ENCODE measurements around the gene ANKRD16. TPM values are rescaled to one million over a fixed set of nuclear protein-coding genes. Genes with fewer than 3 reads are reported as not detected.
A peak's percentile ranks its signal among the peaks of the same experiment; 100 is the strongest.

Gene ANKRD16
- total RNA-seq: 4.6 TPM
- long read RNA-seq, transcript ANKRD16-202 (7 exons, 1,646 nt): major isoform, 6 of 11 reads
- long read RNA-seq, partial matches to known transcripts: 0 of 11 reads
- long read RNA-seq, other reads (novel, unspliced or antisense): 5 of 11 reads

- peaks cover 25% of the 10 kb centered on the region for H3K36me3 ChIP-seq
- peak within 1 kb of the TSS; percentile 81 for H3K27ac ChIP-seq
- ATAC-seq (peak; percentile 97), DNase-seq (peak; percentile 99)
- peaks cover 36% of the 10 kb centered on the region for H3K4me1 ChIP-seq
- no peaks in the 10 kb centered on the region for H3K9me3 ChIP-seq
- intact Hi-C loops (cut with DNase I): no loop called here
- H3K4me3 ChIP-seq: peak within 1 kb of the TSS; percentile 97
- TF ChIP-seq CTCF (IDR thresholded peaks at IDR 0.05): no peak
- no peaks in the 10 kb centered on the region for H3K27me3 ChIP-seq
Observed at GRCh38 chr10:5889624-5890451, at the start of gene ANKRD16, which contains the start of gene FBH1. Gene ANKRD16 (minus strand): TSS chr10:5889893. CDS start chr10:5889354, 539 bp downstream. Gene FBH1 (plus strand): TSS chr10:5890243. CDS start chr10:5890346, 103 bp downstream.

- Histone ChIP-seq H3K4me3 (no peak overlapping the region), H3K9me3 (no peaks in the 10 kb centered on the region), H3K27me3 (no peaks in the 10 kb centered on the region), H3K27ac (no peak overlapping the region), H3K4me1 (peaks cover 15% of the 10 kb centered on the region), H3K36me3 (peaks cover 49% of the 10 kb centered on the region)
- intact Hi-C loops (cut with DNase I): no loop called here
- DNase-seq (no peak), ATAC-seq (no peak)
- TF ChIP-seq CTCF (IDR thresholded peaks at IDR 0.05): no peak
Observed at GRCh38 chr10:5938291-5938690, 48.6 kb upstream of the ANKRD16 start.

- intact Hi-C loops (cut with DNase I): no loop called here
- no peak for TF ChIP-seq CTCF (IDR thresholded peaks at IDR 0.05)
- Histone ChIP-seq H3K4me1 (peaks cover 6% of the 10 kb centered on the region), H3K27me3 (no peaks in the 10 kb centered on the region), H3K36me3 (peaks cover 61% of the 10 kb centered on the region), H3K4me3 (no peak overlapping the region), H3K9me3 (no peaks in the 10 kb centered on the region), H3K27ac (no peak overlapping the region)
- no peak for DNase-seq
- ATAC-seq: no peak
Observed at GRCh38 chr10:5937016-5937415, 47.3 kb upstream of the ANKRD16 start.

- Histone ChIP-seq H3K9me3 (no peaks in the 10 kb centered on the region), H3K4me3 (no peak overlapping the region), H3K27ac (no peak overlapping the region), H3K36me3 (peaks cover 72% of the 10 kb centered on the region), H3K4me1 (no peaks in the 10 kb centered on the region), H3K27me3 (no peaks in the 10 kb centered on the region)
- ATAC-seq: no peak
- no peak for TF ChIP-seq CTCF (IDR thresholded peaks at IDR 0.05)
- no peak for DNase-seq
- intact Hi-C loops (cut with DNase I): no loop called here
Observed at GRCh38 chr10:5935628-5936027, 45.9 kb upstream of the ANKRD16 start.

GRCh38 chr10:5933909-5934546 is 44.3 kb upstream of the ANKRD16 start:
- no peaks in the 10 kb centered on the region for H3K27me3 ChIP-seq
- intact Hi-C loops (cut with DNase I): no loop called here
- peaks cover 87% of the 10 kb centered on the region for H3K36me3 ChIP-seq
- no peak for TF ChIP-seq CTCF (IDR thresholded peaks at IDR 0.05)
- ATAC-seq (no peak), DNase-seq (no peak)
- no peaks in the 10 kb centered on the region for H3K4me1 ChIP-seq
- H3K4me3 ChIP-seq: no peak overlapping the region
- no peak overlapping the region for H3K27ac ChIP-seq
- H3K9me3 ChIP-seq: no peaks in the 10 kb centered on the region

Measured in upper lobe of right lung (tissue), 1 donor.